ENCODE data around the gene SRPK2. TPM values are rescaled to one million over a fixed set of nuclear protein-coding genes. Genes with fewer than 3 reads are reported as not detected.

SRPK2 gene
- total RNA-seq, 1 experiment from 2014 or later, result 58.2 TPM

GRCh38 chr7:105241198-105241597, 147.5 kb downstream of the SRPK2 start:
- Histone ChIP-seq H3K27me3 (ENCODE audit: control insufficient read depth, insufficient read depth, low read length) (no peaks in the 10 kb centered on the region), H3K9me3 (ENCODE audit: control insufficient read depth, insufficient read depth, low read depth, low read length) (no peaks in the 10 kb centered on the region), H3K4me3 (ENCODE audit: low read depth in 2 of 2, low read length in 2 of 2) (no peak overlapping the region), H3K27ac (ENCODE audit: low read length) (no peak overlapping the region), H3K4me1 (ENCODE audit: control insufficient read depth, insufficient read depth, low read length) (peaks cover 14% of the 10 kb centered on the region), H3K36me3 (ENCODE audit: control insufficient read depth, insufficient read depth, low read length) (no peaks in the 10 kb centered on the region)
- no TSS peak for BruUV-seq (replicated peaks)
- ChIA-PET CTCF (no interaction called here), POLR2A (interaction anchor here (0.5 kb wide), 1 partner anchor 9 kb away, joined by 3 read pairs; no protein-coding TSS in a partner anchor)
- DNase-seq (ENCODE audit: low read depth, low spot score) (no peak), ATAC-seq (no peak)
- TF ChIP-seq, protein P1, sequence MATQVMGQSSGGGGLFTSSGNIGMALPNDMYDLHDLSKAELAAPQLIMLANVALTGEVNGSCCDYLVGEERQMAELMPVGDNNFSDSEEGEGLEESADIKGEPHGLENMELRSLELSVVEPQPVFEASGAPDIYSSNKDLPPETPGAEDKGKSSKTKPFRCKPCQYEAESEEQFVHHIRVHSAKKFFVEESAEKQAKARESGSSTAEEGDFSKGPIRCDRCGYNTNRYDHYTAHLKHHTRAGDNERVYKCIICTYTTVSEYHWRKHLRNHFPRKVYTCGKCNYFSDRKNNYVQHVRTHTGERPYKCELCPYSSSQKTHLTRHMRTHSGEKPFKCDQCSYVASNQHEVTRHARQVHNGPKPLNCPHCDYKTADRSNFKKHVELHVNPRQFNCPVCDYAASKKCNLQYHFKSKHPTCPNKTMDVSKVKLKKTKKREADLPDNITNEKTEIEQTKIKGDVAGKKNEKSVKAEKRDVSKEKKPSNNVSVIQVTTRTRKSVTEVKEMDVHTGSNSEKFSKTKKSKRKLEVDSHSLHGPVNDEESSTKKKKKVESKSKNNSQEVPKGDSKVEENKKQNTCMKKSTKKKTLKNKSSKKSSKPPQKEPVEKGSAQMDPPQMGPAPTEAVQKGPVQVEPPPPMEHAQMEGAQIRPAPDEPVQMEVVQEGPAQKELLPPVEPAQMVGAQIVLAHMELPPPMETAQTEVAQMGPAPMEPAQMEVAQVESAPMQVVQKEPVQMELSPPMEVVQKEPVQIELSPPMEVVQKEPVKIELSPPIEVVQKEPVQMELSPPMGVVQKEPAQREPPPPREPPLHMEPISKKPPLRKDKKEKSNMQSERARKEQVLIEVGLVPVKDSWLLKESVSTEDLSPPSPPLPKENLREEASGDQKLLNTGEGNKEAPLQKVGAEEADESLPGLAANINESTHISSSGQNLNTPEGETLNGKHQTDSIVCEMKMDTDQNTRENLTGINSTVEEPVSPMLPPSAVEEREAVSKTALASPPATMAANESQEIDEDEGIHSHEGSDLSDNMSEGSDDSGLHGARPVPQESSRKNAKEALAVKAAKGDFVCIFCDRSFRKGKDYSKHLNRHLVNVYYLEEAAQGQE (IDR thresholded peaks at IDR 0.05; ENCODE audit: insufficient read depth in 1 of 2, low read depth in 2 of 2, low read length in 1 of 2), result no peak
- TF ChIP-seq, protein P2, sequence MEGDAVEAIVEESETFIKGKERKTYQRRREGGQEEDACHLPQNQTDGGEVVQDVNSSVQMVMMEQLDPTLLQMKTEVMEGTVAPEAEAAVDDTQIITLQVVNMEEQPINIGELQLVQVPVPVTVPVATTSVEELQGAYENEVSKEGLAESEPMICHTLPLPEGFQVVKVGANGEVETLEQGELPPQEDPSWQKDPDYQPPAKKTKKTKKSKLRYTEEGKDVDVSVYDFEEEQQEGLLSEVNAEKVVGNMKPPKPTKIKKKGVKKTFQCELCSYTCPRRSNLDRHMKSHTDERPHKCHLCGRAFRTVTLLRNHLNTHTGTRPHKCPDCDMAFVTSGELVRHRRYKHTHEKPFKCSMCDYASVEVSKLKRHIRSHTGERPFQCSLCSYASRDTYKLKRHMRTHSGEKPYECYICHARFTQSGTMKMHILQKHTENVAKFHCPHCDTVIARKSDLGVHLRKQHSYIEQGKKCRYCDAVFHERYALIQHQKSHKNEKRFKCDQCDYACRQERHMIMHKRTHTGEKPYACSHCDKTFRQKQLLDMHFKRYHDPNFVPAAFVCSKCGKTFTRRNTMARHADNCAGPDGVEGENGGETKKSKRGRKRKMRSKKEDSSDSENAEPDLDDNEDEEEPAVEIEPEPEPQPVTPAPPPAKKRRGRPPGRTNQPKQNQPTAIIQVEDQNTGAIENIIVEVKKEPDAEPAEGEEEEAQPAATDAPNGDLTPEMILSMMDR (IDR thresholded peaks at IDR 0.05), result no peak
- TF ChIP-seq POLR2AphosphoS5 (IDR thresholded peaks at IDR 0.05; ENCODE audit: low read depth, low read length), result no peak
- no peak for TF ChIP-seq SIN3A (IDR thresholded peaks at IDR 0.05; ENCODE audit: borderline replicate concordance, insufficient read depth, low read depth, low read length)
- TF ChIP-seq TCF7L2 (IDR thresholded peaks at IDR 0.05; ENCODE audit: low read depth, low read length), result no peak
- intact Hi-C loops (cut with micrococcal nuclease; ENCODE audit: unreplicated experiment), result no loop called here
- in situ Hi-C loops (cut with HindIII; ENCODE audit: low pct_unique_long_range_greater_than_20kb, low sequenced_read_pairs), result no loop called here

- no peak for DNase-seq (ENCODE audit: low read depth, low spot score)
- Histone ChIP-seq H3K9me3 (ENCODE audit: control insufficient read depth, insufficient read depth, low read depth, low read length) (no peaks in the 10 kb centered on the region), H3K4me3 (ENCODE audit: low read depth in 2 of 2, low read length in 2 of 2) (no peak overlapping the region), H3K4me1 (ENCODE audit: control insufficient read depth, insufficient read depth, low read length) (peaks cover 7% of the 10 kb centered on the region), H3K27ac (ENCODE audit: low read length) (no peak overlapping the region), H3K36me3 (ENCODE audit: control insufficient read depth, insufficient read depth, low read length) (no peaks in the 10 kb centered on the region), H3K27me3 (ENCODE audit: control insufficient read depth, insufficient read depth, low read length) (no peaks in the 10 kb centered on the region)
- POLR2A ChIA-PET, result no interaction called here
- in situ Hi-C loops (cut with HindIII; ENCODE audit: low pct_unique_long_range_greater_than_20kb, low sequenced_read_pairs), result no loop called here
- no TSS peak for BruUV-seq (replicated peaks)
- TF ChIP-seq, protein P1 (IDR thresholded peaks at IDR 0.05; ENCODE audit: insufficient read depth in 1 of 2, low read depth in 2 of 2, low read length in 1 of 2), result no peak
- TF ChIP-seq TCF7L2 (IDR thresholded peaks at IDR 0.05; ENCODE audit: low read depth, low read length) (no peak), POLR2AphosphoS5 (IDR thresholded peaks at IDR 0.05; ENCODE audit: low read depth, low read length) (no peak), SIN3A (IDR thresholded peaks at IDR 0.05; ENCODE audit: borderline replicate concordance, insufficient read depth, low read depth, low read length) (no peak)
- TF ChIP-seq, protein P2 (IDR thresholded peaks at IDR 0.05), result no peak
- no peak for ATAC-seq
- CTCF ChIA-PET, result interaction anchor here (0.6 kb wide), 1 partner anchor 37 kb away, joined by 3 read pairs; no protein-coding TSS in a partner anchor
- intact Hi-C loops (cut with micrococcal nuclease; ENCODE audit: unreplicated experiment), result no loop called here
Measured at GRCh38 chr7:105238198-105238765, 150.4 kb downstream of the SRPK2 start.
